Activated CD4-positive, alpha-beta T cell treated with anti-CD3 and anti-CD28 coated beads for 36 hours (primary cell): Measurements from ENCODE around the gene IL34. TPM values are rescaled to one million over a fixed set of nuclear protein-coding genes. Genes with fewer than 3 reads are reported as not detected.
A peak's percentile ranks its signal among the peaks of the same experiment; 100 is the strongest.

Source experiments
- ATAC-seq: fragments of 200-7000 bp; cut with Tn5 transposase; one replicate; pipeline ENCODE4 v1.10.0; 2021; ENCODE audit warnings: mild to moderate bottlenecking, moderate library complexity
- CTCF ChIA-PET: fragments of 350-600 bp; sonication (Branson Sonifier 250); formaldehyde crosslinking; loops from one replicate; lab custom pipeline; 2021; ENCODE audit warnings: antibody characterized with exemption; lab: Charles Lee
- POLR2A ChIA-PET: fragments of 350-600 bp; sonication (Branson Sonifier 250); formaldehyde crosslinking; loops from one replicate; lab custom pipeline; 2021; ENCODE audit warnings: antibody characterized with exemption, inconsistent platforms; lab: Charles Lee
- DNase-seq: peaks from one replicate; pipeline ENCODE4 v3.0.0-alpha.2; 2020
- H3K27ac Mint-ChIP-seq: one replicate; pipeline ENCODE4 v1.8.0; 2021; ENCODE audit warnings: mixed read lengths
- H3K27me3 Mint-ChIP-seq: one replicate; pipeline ENCODE4 v1.8.0; 2021; ENCODE audit warnings: mixed read lengths
- H3K36me3 Mint-ChIP-seq: one replicate; pipeline ENCODE4 v1.8.0; 2021; ENCODE audit warnings: low read depth, mixed read lengths
- H3K4me1 Mint-ChIP-seq: one replicate; pipeline ENCODE4 v1.8.0; 2021; ENCODE audit warnings: mixed read lengths
- H3K4me3 Mint-ChIP-seq: one replicate; pipeline ENCODE4 v1.8.0; 2021; ENCODE audit warnings: mild to moderate bottlenecking, moderate library complexity, mixed read lengths
- H3K9me3 Mint-ChIP-seq: one replicate; pipeline ENCODE4 v1.8.0; 2021; ENCODE audit warnings: low read depth, mixed read lengths
- intact Hi-C, 2 experiments: fragments of 100-400 bp; cut with DNase I in 1 of 2; cut with micrococcal nuclease in 1 of 2; formaldehyde crosslinking; loops; one replicate each; pipeline versions ENCODE4 v1.14.2 to v1.15.1; 2022 to 2024; cut with DNase I, micrococcal nuclease
- total RNA-seq, 2 experiments: library from RNA; stranded (reverse); gene quantifications; one replicate each; pipeline ENCODE4 v1.2.3, GENCODE V29; 2021

The IL34 gene
- total RNA-seq, 2 experiments from 2014 or later: not detected

DNA sequence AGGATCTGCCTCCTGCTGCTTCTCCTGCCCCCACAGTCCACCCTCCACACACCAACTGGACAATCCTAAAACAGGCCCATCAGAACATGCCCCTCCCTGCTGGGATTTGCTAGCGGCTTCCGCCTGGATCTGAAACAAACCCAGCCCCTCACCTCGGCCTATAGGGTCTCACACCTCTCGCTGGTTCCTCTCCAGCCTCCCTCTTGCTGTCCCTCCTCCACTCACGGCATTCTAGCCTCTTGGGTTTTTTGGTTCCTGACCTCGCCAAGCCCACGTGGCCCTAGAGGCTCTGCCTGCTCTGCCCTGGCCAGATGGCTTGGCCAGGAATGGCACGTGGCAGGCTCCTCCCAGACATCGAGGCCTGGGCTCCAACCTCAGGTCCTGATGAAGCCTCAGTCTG is 55.2 kb downstream of the IL34 start:
- H3K9me3 Mint-ChIP-seq: no peaks in the 10 kb centered on the region
- ChIA-PET CTCF (interaction anchor here (2.1 kb wide), 1 partner anchor 70 kb away, joined by 5 read pairs; no protein-coding TSS in a partner anchor), POLR2A (no interaction called here)
- intact Hi-C loops: no loop called here
- H3K27ac Mint-ChIP-seq: peak overlapping the region; percentile 6
- no peak overlapping the region for H3K4me3 Mint-ChIP-seq
- H3K27me3 Mint-ChIP-seq: no peaks in the 10 kb centered on the region
- DNase-seq (no peak), ATAC-seq (no peak)
- H3K36me3 Mint-ChIP-seq: no peaks in the 10 kb centered on the region
- peaks cover 19% of the 10 kb centered on the region for H3K4me1 Mint-ChIP-seq

DNA sequence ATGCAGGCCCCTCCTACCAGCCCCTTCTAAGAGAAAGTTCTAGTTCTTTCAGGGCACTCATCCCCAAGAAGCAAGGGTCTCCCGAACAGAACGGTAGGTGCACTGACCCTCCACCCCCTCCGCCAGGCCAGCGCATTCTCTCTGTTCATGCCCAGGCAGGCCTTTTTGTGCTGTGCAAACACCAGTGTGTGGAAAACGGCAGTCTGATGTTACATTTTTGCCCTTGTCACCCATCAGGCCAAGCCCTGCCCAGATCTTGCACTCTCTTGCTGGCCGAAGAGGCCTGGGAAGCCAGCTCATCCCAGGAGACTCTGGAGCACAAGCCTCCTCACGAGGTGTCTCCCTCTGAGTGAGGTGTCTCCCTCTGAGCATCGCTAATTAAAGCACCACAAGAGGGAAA is 55.6 kb downstream of the IL34 start:
- no peak overlapping the region for H3K27ac Mint-ChIP-seq
- CTCF ChIA-PET: interaction anchor here (0.7 to 2.1 kb wide), 2 partner anchors 17 to 69 kb away, joined by 3 to 5 read pairs; no protein-coding TSS in a partner anchor
- no peak for ATAC-seq
- POLR2A ChIA-PET: no interaction called here
- H3K4me1 Mint-ChIP-seq: peaks cover 15% of the 10 kb centered on the region
- intact Hi-C loops: no loop called here
- H3K27me3 Mint-ChIP-seq: no peaks in the 10 kb centered on the region
- DNase-seq: no peak
- H3K9me3 Mint-ChIP-seq: no peaks in the 10 kb centered on the region
- no peak overlapping the region for H3K4me3 Mint-ChIP-seq
- no peaks in the 10 kb centered on the region for H3K36me3 Mint-ChIP-seq

DNA sequence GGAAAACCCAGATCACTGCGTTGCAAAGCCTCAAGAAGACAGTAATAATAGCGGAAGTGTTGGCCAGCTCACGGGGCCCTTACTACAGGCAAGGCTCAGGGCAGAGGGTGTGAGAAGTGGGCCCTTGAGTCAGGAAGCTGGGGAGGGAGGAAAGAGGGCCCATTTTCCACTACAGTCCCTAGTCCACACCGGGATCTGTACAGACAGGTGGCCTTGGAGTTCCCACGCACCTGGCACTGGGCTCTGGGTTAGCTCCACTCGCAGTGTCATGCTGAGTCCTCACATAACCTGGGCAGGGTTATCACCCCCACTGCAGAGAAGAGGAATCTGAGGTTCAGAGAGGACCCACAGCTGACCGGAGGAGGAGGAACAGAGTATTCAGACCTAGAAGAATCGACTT is 56.3 kb downstream of the IL34 start:
- intact Hi-C loops: no loop called here
- Mint-ChIP-seq H3K4me1 (peaks cover 9% of the 10 kb centered on the region), H3K4me3 (no peak overlapping the region), H3K27ac (no peak overlapping the region), H3K36me3 (no peaks in the 10 kb centered on the region), H3K27me3 (no peaks in the 10 kb centered on the region), H3K9me3 (no peaks in the 10 kb centered on the region)
- ATAC-seq: no peak
- POLR2A ChIA-PET: no interaction called here
- no peak for DNase-seq
- CTCF ChIA-PET: interaction anchor here (0.7 to 2.1 kb wide), 2 partner anchors 17 to 69 kb away, joined by 3 to 5 read pairs; no protein-coding TSS in a partner anchor

DNA sequence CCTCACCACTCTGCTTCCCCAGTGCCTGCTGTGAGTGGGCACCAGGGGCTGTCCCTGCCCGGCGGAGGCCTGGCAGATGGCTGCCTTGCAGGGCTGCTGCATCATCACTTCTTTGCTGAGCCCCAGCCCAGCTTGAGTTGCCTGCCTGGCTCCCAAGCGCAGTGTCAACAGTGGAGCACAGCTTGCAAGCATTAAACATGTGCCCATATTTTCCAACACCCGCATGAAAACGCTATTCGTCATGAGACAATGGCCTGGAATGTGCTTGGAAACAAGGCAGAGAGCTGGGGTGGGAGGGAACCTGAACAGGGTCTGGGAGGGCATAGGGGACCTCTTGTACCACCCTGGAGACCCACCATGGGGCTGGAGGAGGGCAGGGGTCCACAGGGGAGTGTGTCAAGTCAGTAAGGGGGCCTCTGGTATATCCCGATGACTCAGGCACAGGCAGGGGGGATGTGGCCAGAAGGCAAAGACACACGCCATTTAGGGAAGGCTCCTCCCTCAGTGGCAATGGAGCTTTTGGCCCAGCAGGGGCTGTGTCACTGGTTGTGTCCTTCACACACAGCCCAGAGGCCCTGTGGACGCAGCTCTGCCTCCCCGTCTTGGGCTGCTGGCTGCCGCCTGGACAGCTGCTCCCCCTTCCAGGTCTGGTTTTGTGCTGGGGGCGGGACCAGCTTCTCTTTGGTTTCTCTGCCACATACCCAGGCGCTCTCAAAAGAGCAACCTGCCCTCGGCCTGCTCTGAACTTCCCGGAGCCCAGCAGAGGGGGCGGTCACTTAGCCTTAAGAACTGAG is 56.9 kb downstream of the IL34 start:
- Mint-ChIP-seq H3K27ac (no peak overlapping the region), H3K27me3 (no peaks in the 10 kb centered on the region), H3K9me3 (no peaks in the 10 kb centered on the region), H3K36me3 (no peaks in the 10 kb centered on the region), H3K4me3 (no peak overlapping the region), H3K4me1 (peaks cover 4% of the 10 kb centered on the region)
- ATAC-seq (no peak), DNase-seq (no peak)
- POLR2A ChIA-PET: no interaction called here
- intact Hi-C loops: no loop called here
- CTCF ChIA-PET: interaction anchor here (2.1 kb wide), 1 partner anchor 68 kb away, joined by 5 read pairs; no protein-coding TSS in a partner anchor

DNA sequence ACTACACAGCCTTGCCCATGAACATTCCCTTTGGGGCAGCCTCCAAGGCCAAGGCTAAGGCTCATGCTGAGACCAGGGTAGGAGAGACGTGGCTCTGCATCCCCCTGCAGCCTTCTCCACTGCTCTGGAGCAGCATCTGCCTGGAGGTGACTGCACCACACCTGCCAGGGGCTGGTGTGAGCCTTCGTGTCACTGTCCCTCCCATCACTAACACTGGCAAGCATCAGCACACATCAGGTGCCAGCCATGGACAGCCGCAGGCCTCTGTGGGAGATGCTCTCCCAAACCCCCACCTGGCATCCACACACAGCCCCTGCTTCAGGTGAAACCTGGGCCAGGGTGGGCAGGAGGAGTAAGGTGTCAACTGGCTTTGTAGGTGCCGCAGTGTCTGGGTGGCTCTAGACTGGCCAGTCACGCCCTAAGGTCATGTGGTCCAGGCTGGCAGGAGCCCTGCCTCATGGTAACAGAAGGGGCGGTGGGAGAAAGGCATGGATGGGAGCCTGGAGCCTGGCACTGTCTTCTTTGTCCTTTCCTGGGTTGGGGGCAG is 57.5 kb downstream of the IL34 start:
- DNase-seq (no peak), ATAC-seq (no peak)
- Mint-ChIP-seq H3K4me1 (peaks cover 3% of the 10 kb centered on the region), H3K27me3 (no peaks in the 10 kb centered on the region), H3K9me3 (no peaks in the 10 kb centered on the region), H3K27ac (no peak overlapping the region), H3K4me3 (no peak overlapping the region), H3K36me3 (no peaks in the 10 kb centered on the region)
- intact Hi-C loops: no loop called here
- POLR2A ChIA-PET: no interaction called here
- CTCF ChIA-PET: no interaction called here

DNA sequence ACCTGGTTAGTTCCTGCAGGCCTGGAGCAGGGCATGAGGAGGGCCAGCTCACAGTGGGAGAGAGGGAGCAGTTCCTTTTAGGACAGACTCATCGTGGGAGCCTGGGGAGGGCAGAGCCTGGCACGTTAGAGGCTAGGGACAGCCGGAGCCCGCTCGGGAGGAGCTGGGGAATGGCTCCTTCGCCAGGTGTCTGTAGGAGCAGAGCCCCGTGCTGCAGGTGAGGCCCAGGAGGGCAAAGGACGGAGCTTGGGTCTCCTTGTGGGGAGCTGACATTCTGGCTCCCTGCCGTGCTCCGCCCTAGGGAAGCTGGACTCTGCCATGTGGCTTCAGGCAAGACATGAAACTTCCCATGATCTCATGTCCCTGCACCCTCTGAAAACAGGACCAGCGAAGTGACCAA is 58.2 kb downstream of the IL34 start:
- no peak for ATAC-seq
- Mint-ChIP-seq H3K36me3 (no peaks in the 10 kb centered on the region), H3K27ac (no peak overlapping the region), H3K27me3 (no peaks in the 10 kb centered on the region), H3K9me3 (no peaks in the 10 kb centered on the region), H3K4me3 (no peak overlapping the region), H3K4me1 (no peaks in the 10 kb centered on the region)
- CTCF ChIA-PET: no interaction called here
- DNase-seq: no peak
- POLR2A ChIA-PET: no interaction called here
- intact Hi-C loops: no loop called here

DNA sequence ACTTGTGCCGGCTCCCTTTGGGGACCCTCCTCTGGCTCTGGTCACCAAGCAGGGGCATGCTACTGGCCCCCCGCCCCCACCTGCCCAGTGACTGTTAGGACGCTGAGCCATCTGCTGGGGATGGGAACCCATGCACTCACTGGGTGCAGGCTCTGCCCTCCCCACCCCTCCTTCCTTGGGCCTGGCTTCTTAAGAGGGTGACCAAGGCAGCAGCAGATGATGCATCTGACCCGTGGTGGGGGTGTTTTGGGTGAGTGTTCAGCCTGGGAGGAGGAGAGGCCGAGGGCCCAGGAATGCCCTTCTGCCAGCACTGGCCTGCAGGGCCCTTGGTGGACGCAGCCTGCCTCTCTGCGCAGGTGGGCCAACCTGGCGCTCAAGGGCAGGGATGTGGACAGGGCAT is 58.7 kb downstream of the IL34 start:
- Mint-ChIP-seq H3K4me3 (no peak overlapping the region), H3K4me1 (no peaks in the 10 kb centered on the region), H3K27me3 (no peaks in the 10 kb centered on the region), H3K36me3 (no peaks in the 10 kb centered on the region), H3K27ac (no peak overlapping the region), H3K9me3 (no peaks in the 10 kb centered on the region)
- ATAC-seq (no peak), DNase-seq (no peak)
- ChIA-PET CTCF (no interaction called here), POLR2A (no interaction called here)
- intact Hi-C loops: no loop called here

DNA sequence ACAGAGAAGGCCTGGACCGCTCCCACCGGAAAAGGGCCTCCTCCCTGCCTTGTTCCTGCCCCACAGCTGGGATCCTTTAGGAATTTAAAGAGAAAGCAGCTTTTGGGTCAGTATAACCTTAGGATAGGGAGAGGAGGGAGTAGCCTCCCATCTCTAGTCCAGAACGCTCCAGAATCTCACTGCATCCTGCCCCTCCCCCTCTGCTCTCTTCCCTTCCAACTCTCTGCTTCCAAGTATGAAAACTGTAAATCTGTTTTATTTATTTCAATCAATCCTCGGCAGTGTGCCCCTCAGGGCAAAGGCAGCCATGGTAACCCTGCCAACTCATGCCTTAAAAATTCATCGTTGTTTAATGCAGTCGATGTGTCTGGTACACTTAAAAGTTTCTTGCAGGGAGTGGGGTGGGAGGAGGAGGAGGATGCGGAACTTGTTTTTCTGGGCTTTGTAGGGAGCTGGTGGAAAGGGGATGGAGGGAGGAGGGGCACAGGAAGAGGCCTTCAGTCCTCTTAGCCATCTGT is 60.6 kb downstream of the IL34 start:
- Mint-ChIP-seq H3K36me3 (no peaks in the 10 kb centered on the region), H3K27me3 (no peaks in the 10 kb centered on the region), H3K9me3 (no peaks in the 10 kb centered on the region), H3K27ac (no peak overlapping the region), H3K4me1 (no peaks in the 10 kb centered on the region), H3K4me3 (no peak overlapping the region)
- ChIA-PET POLR2A (no interaction called here), CTCF (no interaction called here)
- ATAC-seq: no peak
- intact Hi-C loops: no loop called here
- no peak for DNase-seq

DNA sequence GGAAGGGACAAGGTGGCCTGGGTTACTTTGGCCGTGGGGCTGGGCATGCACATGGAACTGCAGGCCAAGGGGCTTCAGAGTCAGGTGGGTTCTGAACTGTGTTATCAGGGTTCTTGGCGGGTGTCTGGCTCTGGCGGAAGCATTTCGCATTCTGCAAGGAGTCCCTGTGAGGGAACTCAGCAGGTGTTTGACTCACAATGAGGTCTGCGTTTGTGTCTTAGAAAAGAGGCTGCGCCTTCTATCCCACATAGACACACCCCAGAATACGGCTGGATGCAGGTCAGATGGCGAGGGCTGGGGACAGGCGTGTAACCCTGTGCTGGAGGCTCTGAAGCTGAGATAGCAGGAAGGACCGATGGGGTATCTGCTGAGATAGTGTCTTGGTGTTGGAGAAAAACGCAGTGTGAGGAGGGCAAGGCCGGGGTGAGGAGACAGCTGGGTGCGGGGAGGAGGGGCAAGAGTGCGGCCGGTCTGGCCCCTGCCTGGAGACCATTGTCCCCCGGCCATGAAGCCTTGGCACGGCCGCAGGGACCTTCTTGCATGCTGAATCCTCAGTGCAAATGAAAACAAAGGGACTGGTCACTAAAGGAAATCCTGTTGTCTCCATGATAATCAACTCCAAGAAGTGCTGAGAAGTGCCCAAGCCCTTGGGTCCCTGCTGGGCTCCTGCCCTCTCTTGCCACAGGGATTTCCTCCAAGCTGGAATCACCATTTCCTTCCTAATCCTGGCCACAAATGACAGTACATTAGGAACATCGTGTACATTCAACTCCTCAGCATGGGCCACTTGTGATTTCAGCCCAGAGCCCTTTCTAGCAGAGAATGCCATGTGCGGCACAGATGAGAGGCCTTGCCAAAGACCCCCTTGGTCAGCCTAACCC is 62.2 kb downstream of the IL34 start:
- Mint-ChIP-seq H3K4me1 (no peaks in the 10 kb centered on the region), H3K36me3 (no peaks in the 10 kb centered on the region), H3K27me3 (no peaks in the 10 kb centered on the region), H3K27ac (no peak overlapping the region), H3K4me3 (no peak overlapping the region), H3K9me3 (no peaks in the 10 kb centered on the region)
- POLR2A ChIA-PET: no interaction called here
- CTCF ChIA-PET: no interaction called here
- DNase-seq (no peak), ATAC-seq (no peak)
- intact Hi-C loops: no loop called here

DNA sequence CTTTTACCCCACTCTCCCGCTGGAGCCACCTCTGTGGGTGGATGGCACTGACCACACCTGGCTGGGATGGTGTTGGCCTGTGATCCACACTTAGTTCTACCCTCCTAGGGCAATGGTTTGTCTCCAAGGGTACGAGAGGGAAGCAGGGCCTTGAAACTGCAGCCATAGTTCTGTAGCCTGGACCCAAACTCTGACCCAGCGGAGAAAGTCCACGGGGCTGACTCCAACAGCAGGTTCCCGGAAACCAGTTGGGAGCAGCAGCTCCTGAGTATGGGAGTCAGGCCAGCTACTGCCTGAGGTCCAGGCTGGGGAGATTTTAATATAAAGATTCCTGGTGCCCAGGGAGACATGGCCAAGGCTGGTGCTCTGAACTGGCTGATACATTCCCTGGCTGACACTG is 63.1 kb downstream of the IL34 start:
- CTCF ChIA-PET: no interaction called here
- POLR2A ChIA-PET: interaction anchor here (0.6 kb wide), 1 partner anchor 114 kb away, joined by 3 read pairs; no protein-coding TSS in a partner anchor

DNA sequence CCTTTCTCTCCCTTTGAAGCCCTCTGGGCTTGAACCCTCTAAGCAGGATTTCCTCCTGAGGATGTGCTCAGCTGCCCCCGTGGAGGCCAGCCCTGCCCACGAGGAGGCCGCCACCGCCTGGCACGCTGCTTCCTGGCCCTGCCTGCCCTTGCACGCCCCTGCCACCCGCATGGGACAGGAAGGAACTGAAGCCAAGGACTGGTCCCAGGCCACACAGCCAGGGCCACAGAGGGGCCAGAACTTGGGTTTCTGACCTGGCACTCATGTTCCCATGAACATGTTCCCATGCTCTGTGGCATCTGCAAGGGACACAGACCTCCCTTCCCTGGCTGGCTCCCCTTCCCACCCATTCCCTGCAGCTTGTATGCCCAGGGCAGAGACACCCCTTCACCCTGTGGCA is 63.6 kb downstream of the IL34 start:
- ATAC-seq (no peak), DNase-seq (no peak)
- Mint-ChIP-seq H3K27me3 (no peaks in the 10 kb centered on the region), H3K4me1 (no peaks in the 10 kb centered on the region), H3K9me3 (no peaks in the 10 kb centered on the region), H3K27ac (no peak overlapping the region), H3K36me3 (no peaks in the 10 kb centered on the region), H3K4me3 (no peak overlapping the region)
- POLR2A ChIA-PET: no interaction called here
- intact Hi-C loops: no loop called here
- CTCF ChIA-PET: no interaction called here

More for the DNA sequence above, 63.1 kb downstream of the IL34 start:
- no peaks in the 10 kb centered on the region for H3K36me3 Mint-ChIP-seq
- no peak overlapping the region for H3K27ac Mint-ChIP-seq
- no peak for DNase-seq
- H3K9me3 Mint-ChIP-seq: no peaks in the 10 kb centered on the region
- no peak overlapping the region for H3K4me3 Mint-ChIP-seq
- intact Hi-C loops: no loop called here
- no peaks in the 10 kb centered on the region for H3K27me3 Mint-ChIP-seq
- ATAC-seq: no peak
- H3K4me1 Mint-ChIP-seq: no peaks in the 10 kb centered on the region
